ENCODE data around the gene SORCS2. TPM values are rescaled to one million over a fixed set of nuclear protein-coding genes. Genes with fewer than 3 reads are reported as not detected.

Gene SORCS2
- total and polyA plus RNA-seq, 2 of the 8 experiments (the other 6 are each of a cell fraction or from before 2014, with no cell fraction given) = 0.36 to 1.8 TPM

DNA sequence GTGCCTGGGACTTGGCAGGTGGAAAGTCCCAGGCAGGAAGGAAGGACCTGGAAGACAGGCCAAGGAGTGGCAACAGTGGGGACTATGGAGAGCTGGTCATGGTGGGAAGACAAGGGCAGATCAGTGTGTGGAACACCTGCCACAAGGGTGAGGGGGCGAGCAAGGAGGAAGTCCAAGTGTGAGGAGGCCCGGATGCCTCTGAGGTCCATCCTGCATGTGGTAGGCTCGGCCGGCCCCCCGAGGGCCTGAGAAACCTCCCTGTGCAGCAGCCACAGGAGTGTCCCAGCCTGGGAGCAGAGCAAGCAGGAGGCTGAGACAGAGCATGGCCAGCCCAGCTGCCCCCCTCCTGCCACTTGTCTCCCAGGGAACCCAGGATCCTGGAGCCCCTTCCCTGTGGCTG lies 282.9 kb downstream of the SORCS2 start:
- no peak for FAIRE-seq

More for the DNA sequence above, 282.9 kb downstream of the SORCS2 start:
- Histone ChIP-seq H4K91ac (replicated peaks; ENCODE audit: insufficient read length, low read length) (no peak overlapping the region), H2BK5ac (ENCODE audit: low read depth, low read length) (no peak overlapping the region), H3K4ac (replicated peaks; ENCODE audit: insufficient read length, low read depth, low read length) (no peak overlapping the region), H2BK15ac (ENCODE audit: low read length) (no peak overlapping the region), H3K9me3 (ENCODE audit: insufficient read depth in 2 of 2, low read depth in 1 of 2, low read length in 1 of 2) (no peaks in the 10 kb centered on the region), H3K27ac (ENCODE audit: low read depth, low read length) (no peak overlapping the region), H3K18ac (ENCODE audit: extremely low read depth, low read length) (no peak overlapping the region), H3K14ac (ENCODE audit: insufficient read length) (no peak overlapping the region), H4K8ac (ENCODE audit: extremely low read depth, insufficient read depth, low read length) (no peak overlapping the region), H2AFZ (ENCODE audit: low read length) (no peak overlapping the region), H3K23ac (ENCODE audit: insufficient read length) (no peak overlapping the region), H2BK20ac (ENCODE audit: low read length) (no peak overlapping the region), H3K36me3 (ENCODE audit: control insufficient read depth in 2 of 4, insufficient read depth in 4 of 4, low read length in 3 of 4) (no peaks in the 10 kb centered on the region), H2BK120ac (replicated peaks; ENCODE audit: low read depth, low read length) (no peak overlapping the region), H3K4me3 (ENCODE audit: extremely low read depth in 1 of 4, insufficient read depth in 2 of 4, low read depth in 3 of 4, low read length in 4 of 4) (no peak overlapping the region), H3K79me2 (ENCODE audit: control insufficient read depth in 1 of 2, insufficient read depth in 2 of 2, low read length in 2 of 2) (no peaks in the 10 kb centered on the region), H3K4me2 (ENCODE audit: insufficient read depth in 1 of 2, low read depth in 2 of 2, low read length in 2 of 2) (no peak overlapping the region), H2AK5ac (ENCODE audit: low read depth, low read length) (no peak overlapping the region), H2BK12ac (ENCODE audit: low read depth, low read length) (no peak overlapping the region), H3K56ac (replicated peaks; ENCODE audit: insufficient read length, low read depth, low read length) (no peak overlapping the region), H3K79me1 (ENCODE audit: low read depth, low read length) (no peaks in the 10 kb centered on the region), H3K4me1 (replicated peaks in 1 of 4; ENCODE audit: control insufficient read depth in 3 of 4, insufficient read depth in 4 of 4, low read length in 3 of 4) (peaks cover 0 to 8% (median 5%) of the 10 kb centered on the region in 4 experiments; a peak in 5 of 7 replicates), H3K27me3 (replicated peaks in 1 of 4; ENCODE audit: control insufficient read depth in 3 of 4, extremely low read depth in 1 of 4, insufficient read depth in 3 of 4, low read length in 3 of 4) (no peaks in the 10 kb centered on the region; a peak in 1 of 7 replicates), H4K20me1 (replicated peaks in 1 of 2; ENCODE audit: control insufficient read depth in 1 of 2, insufficient read depth in 2 of 2, low read length in 2 of 2) (no peaks in the 10 kb centered on the region), H3K9ac (replicated peaks in 1 of 4; ENCODE audit: extremely low read depth in 1 of 4, low read depth in 3 of 4, low read length in 3 of 4) (no peak overlapping the region), H3K23me2 (ENCODE audit: low read depth, low read length) (peaks cover under 1% of the 10 kb centered on the region; the same call in 1 of the 2 replicates), H4K5ac (ENCODE audit: insufficient read length, low read depth, low read length) (no peak overlapping the region)
- 91% methylated on average over 5 of the region's 5 CpGs; no CpG with 5 or more reads in 1 of the 2 experiments for WGBS, 2 experiments (ENCODE audit: extremely low coverage in 1 of 2, insufficient coverage in 1 of 2, insufficient read length in 1 of 2, insufficient replicate concordance in 2 of 2, low coverage in 1 of 2, low lambda C conversion rate in 2 of 2, missing lambda C conversion rate in 1 of 2)
- no peak for DNase-seq (ENCODE audit: low read depth in 1 of 2, low spot score in 2 of 2)
- no peak for TF ChIP-seq SIN3A (conservative IDR thresholded peaks at IDR 0.05 in 1 of 2, IDR thresholded peaks at IDR 0.05 in 1 of 2; ENCODE audit: low read depth in 1 of 2, low read length in 2 of 2)
- no peak for TF ChIP-seq CBX5 (IDR thresholded peaks at IDR 0.05; ENCODE audit: low read depth, low read length)
- no peak for TF ChIP-seq JUND (IDR thresholded peaks at IDR 0.05; ENCODE audit: low read length)
- no peak for TF ChIP-seq GTF2F1 (IDR thresholded peaks at IDR 0.05; ENCODE audit: borderline replicate concordance, low read depth, low read length)
- TF ChIP-seq EZH2 (IDR thresholded peaks at IDR 0.05; ENCODE audit: low read depth, low read length, severe bottlenecking) = no peak
- no peak for TF ChIP-seq NANOG (IDR thresholded peaks at IDR 0.05; ENCODE audit: insufficient read depth, low read depth, low read length, poor library complexity, severe bottlenecking)
- TF ChIP-seq, protein P1, sequence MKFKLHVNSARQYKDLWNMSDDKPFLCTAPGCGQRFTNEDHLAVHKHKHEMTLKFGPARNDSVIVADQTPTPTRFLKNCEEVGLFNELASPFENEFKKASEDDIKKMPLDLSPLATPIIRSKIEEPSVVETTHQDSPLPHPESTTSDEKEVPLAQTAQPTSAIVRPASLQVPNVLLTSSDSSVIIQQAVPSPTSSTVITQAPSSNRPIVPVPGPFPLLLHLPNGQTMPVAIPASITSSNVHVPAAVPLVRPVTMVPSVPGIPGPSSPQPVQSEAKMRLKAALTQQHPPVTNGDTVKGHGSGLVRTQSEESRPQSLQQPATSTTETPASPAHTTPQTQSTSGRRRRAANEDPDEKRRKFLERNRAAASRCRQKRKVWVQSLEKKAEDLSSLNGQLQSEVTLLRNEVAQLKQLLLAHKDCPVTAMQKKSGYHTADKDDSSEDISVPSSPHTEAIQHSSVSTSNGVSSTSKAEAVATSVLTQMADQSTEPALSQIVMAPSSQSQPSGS (IDR thresholded peaks at IDR 0.05; ENCODE audit: low read length) = no peak
- TF ChIP-seq TAF1 (IDR thresholded peaks at IDR 0.05; ENCODE audit: low read depth, low read length) = no peak
- TF ChIP-seq TEAD4 (IDR thresholded peaks at IDR 0.05; ENCODE audit: low read depth, low read length) = no peak
- no peak for TF ChIP-seq BRCA1 (IDR thresholded peaks at IDR 0.05; ENCODE audit: low read depth, low read length)
- no peak for TF ChIP-seq FOSL1 (IDR thresholded peaks at IDR 0.05; ENCODE audit: insufficient read depth, low read depth, low read length)
- TF ChIP-seq KDM4A (IDR thresholded peaks at IDR 0.05; ENCODE audit: low read depth, low read length, severe bottlenecking) = no peak
- ChIA-PET POLR2A (ENCODE audit: partially characterized antibody) (no interaction called here), CTCF (ENCODE audit: partially characterized antibody) (interaction anchor here (1.6 kb wide), 1 partner anchor 140 kb away, joined by 3 read pairs; no protein-coding TSS in a partner anchor)
